ENCODE measurements around the gene MBNL1.
"Not testable (repeated sequence)": the region's sequence is repeated elsewhere in the genome, so short reads cannot be mapped to it uniquely, and the experiment has no call there.

The MBNL1 gene

GRCh38 chr3:152350139-152350538 lies 81.4 kb downstream of the MBNL1 start:
- no peak for DNase-seq (ENCODE audit: low spot score)

GRCh38 chr3:152350776-152351175 lies 82.0 kb downstream of the MBNL1 start:
- DNase-seq (ENCODE audit: low spot score): no peak

GRCh38 chr3:152352554-152352953 lies 83.8 kb downstream of the MBNL1 start:
- DNase-seq (ENCODE audit: low spot score): no peak

- no peak for DNase-seq (ENCODE audit: low spot score)
Observed at GRCh38 chr3:152353578-152353977, 84.8 kb downstream of the MBNL1 start.

GRCh38 chr3:152355744-152356665 lies 87.3 kb downstream of the MBNL1 start:
- no peak for DNase-seq (ENCODE audit: low spot score)

GRCh38 chr3:152356870-152357276 lies 88.1 kb downstream of the MBNL1 start:
- DNase-seq (ENCODE audit: low spot score): no peak

GRCh38 chr3:152357587-152357986 lies 88.9 kb downstream of the MBNL1 start:
- DNase-seq (ENCODE audit: low spot score): no peak

- no peak for DNase-seq (ENCODE audit: low spot score)
Observed at GRCh38 chr3:152359385-152360248, 90.9 kb downstream of the MBNL1 start.

- no peak for DNase-seq (ENCODE audit: low spot score)
Observed at GRCh38 chr3:152360302-152360701, 91.6 kb downstream of the MBNL1 start.

- DNase-seq (ENCODE audit: low spot score): no peak
Observed at GRCh38 chr3:152360966-152361365, 92.2 kb downstream of the MBNL1 start.

GRCh38 chr3:152362086-152362485 lies 93.4 kb downstream of the MBNL1 start:
- no peak for DNase-seq (ENCODE audit: low spot score)

GRCh38 chr3:152364237-152364636 lies 95.5 kb downstream of the MBNL1 start:
- no peak for DNase-seq (ENCODE audit: low spot score)

GRCh38 chr3:152365126-152365525 lies 96.4 kb downstream of the MBNL1 start:
- DNase-seq (ENCODE audit: low spot score): no peak

- DNase-seq (ENCODE audit: low spot score): no peak
Observed at GRCh38 chr3:152365766-152366593, 97.3 kb downstream of the MBNL1 start.

GRCh38 chr3:152367192-152367591 lies 98.5 kb downstream of the MBNL1 start:
- not testable (repeated sequence) for DNase-seq (ENCODE audit: low spot score)

- not testable (repeated sequence) for DNase-seq (ENCODE audit: low spot score)
Observed at GRCh38 chr3:152372633-152373032, 103.9 kb downstream of the MBNL1 start.

GRCh38 chr3:152373379-152373778 lies 104.7 kb downstream of the MBNL1 start:
- DNase-seq (ENCODE audit: low spot score): no peak

GRCh38 chr3:152374262-152374990 lies 105.7 kb downstream of the MBNL1 start:
- DNase-seq (ENCODE audit: low spot score): no peak

GRCh38 chr3:152375546-152375945 lies 106.8 kb downstream of the MBNL1 start:
- DNase-seq (ENCODE audit: low spot score): no peak

GRCh38 chr3:152376351-152377183 lies 107.8 kb downstream of the MBNL1 start:
- no peak for DNase-seq (ENCODE audit: low spot score)

Data from ecto neural progenitor cell (in vitro differentiated cells).